Stimulated activated CD4-positive, alpha-beta T cell treated with anti-CD3 and anti-CD28 coated beads, Interleukin-4, amount 100 ng/mL, for 48 hours (primary cell): Measurements from ENCODE around the gene PPARD.
"Not testable (repeated sequence)": the region's sequence is repeated elsewhere in the genome, so short reads cannot be mapped to it uniquely, and the experiment has no call there.

ENCODE experiments used
- DNase-seq, 2 donors: peaks; one replicate each; pipeline ENCODE4 v3.0.0-alpha.2; 2020; ENCODE audit warnings: low read depth in 2 of 2

Gene PPARD

GRCh38 chr6:35406711-35407485 is 64.5 kb downstream of the PPARD start:
- DNase-seq = no peak

- no peak for DNase-seq
Measured at GRCh38 chr6:35409245-35409644, 66.9 kb downstream of the PPARD start.

GRCh38 chr6:35410131-35410530 is 67.8 kb downstream of the PPARD start:
- no peak for DNase-seq

- no peak for DNase-seq
Measured at GRCh38 chr6:35411066-35411465, 68.7 kb downstream of the PPARD start.

- no peak for DNase-seq
Measured at GRCh38 chr6:35412102-35412501, 69.7 kb downstream of the PPARD start.

GRCh38 chr6:35413911-35414310 is 71.6 kb downstream of the PPARD start:
- no peak for DNase-seq

- no peak for DNase-seq
Measured at GRCh38 chr6:35415065-35415891, 72.9 kb downstream of the PPARD start.

- DNase-seq = no peak
Measured at GRCh38 chr6:35417979-35418661, 75.8 kb downstream of the PPARD start.

GRCh38 chr6:35419417-35419816 is 77.1 kb downstream of the PPARD start:
- no peak for DNase-seq

GRCh38 chr6:35419961-35420360 is 77.6 kb downstream of the PPARD start:
- DNase-seq = no peak

GRCh38 chr6:35425284-35425683 is 82.9 kb downstream of the PPARD start:
- no peak for DNase-seq

GRCh38 chr6:35426074-35426473 is 83.7 kb downstream of the PPARD start:
- no peak for DNase-seq

- DNase-seq = no peak
Measured at GRCh38 chr6:35427435-35427834, 85.1 kb downstream of the PPARD start.

GRCh38 chr6:35427851-35428321 is 85.5 kb downstream of the PPARD start:
- no peak for DNase-seq

GRCh38 chr6:35428421-35429149 is 86.2 kb downstream of the PPARD start:
- no peak for DNase-seq

GRCh38 chr6:35429463-35429862 is 87.1 kb downstream of the PPARD start:
- DNase-seq = no peak

GRCh38 chr6:35432291-35432690 is 89.9 kb downstream of the PPARD start:
- DNase-seq = no peak

GRCh38 chr6:35432702-35433101 is 90.3 kb downstream of the PPARD start:
- DNase-seq = not testable (repeated sequence)

- no peak for DNase-seq
Measured at GRCh38 chr6:35435074-35435837, 92.9 kb downstream of the PPARD start.

- DNase-seq = no peak
Measured at GRCh38 chr6:35436071-35436857, 93.9 kb downstream of the PPARD start.
